Fibroblast of gingiva (primary cell): Measurements from ENCODE around the gene GPX1.
"Not testable (repeated sequence)": the region's sequence is repeated elsewhere in the genome, so short reads cannot be mapped to it uniquely, and the experiment has no call there.

Experiments used
- DNase-seq: peaks from one replicate; pipeline ENCODE4 v3.0.0-alpha.2; 2011; ENCODE audit warnings: low read depth

The GPX1 gene

DNA sequence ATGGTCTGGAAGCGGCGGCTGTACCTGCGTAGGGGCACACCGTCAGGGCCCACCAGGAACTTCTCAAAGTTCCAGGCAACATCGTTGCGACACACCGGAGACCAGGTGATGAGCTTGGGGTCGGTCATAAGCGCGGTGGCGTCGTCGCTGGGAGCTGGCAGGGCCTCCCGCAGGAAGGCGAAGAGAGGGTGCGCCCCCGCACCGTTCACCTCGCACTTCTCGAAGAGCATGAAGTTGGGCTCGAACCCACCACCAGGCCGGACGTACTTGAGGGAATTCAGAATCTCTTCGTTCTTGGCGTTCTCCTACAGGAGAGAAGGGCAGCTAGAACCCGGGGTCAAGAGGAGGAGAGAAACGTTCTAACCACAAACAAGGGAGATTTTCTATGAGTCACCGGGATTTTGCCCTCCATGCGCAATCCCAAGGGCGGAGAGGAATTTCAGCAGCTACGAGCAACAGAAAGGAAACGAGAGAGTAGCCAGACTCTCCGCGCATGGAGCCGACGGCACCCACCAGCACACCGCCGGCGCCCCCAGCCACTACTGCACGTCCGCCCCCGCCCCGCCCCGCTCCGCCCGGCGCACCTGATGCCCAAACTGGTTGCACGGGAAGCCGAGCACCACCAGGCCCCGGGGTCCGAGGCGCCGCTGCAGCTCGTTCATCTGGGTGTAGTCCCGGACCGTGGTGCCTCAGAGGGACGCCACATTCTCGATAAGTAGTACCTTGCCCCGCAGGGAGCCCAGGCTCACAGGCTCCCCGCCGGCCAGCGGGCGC is 523 bp downstream of the GPX1 start:
- DNase-seq, result peak; percentile 84

- DNase-seq, result not testable (repeated sequence)
Measured at GRCh38 chr3:49357095-49357442, 1.1 kb downstream of the GPX1 start.

DNA sequence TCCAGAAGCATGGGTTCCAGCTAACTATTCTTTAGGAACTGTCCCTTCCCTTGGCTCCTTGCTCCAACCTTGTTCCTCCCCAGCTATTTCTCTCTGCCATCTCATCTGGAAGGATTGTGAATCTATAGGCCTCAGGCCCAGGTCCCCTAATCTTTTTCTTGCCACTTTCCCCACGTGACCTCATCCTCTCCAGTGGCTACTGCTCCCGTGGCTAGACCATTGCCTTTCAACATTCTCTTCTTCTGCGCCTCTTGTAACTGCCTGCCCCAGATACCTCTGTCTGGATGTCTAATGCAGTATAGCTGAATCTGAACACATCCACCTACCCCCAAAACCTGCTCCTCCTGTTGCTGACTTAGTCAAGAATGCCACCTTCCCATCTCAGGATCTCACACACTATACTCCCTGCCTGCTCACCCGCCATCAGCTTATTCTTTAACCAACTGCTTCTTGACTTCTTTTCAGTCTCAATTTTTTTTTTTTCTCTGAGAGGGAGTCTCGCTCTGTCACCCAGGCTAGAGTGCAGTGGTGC is 5.2 kb downstream of the GPX1 start:
- DNase-seq, result no peak

- DNase-seq, result no peak
Measured at GRCh38 chr3:49352281-49352680, 5.9 kb downstream of the GPX1 start.

- DNase-seq, result peak; percentile 94
Measured at GRCh38 chr3:49351521-49352011, 6.6 kb downstream of the GPX1 start.

GRCh38 chr3:49349348-49350114 is 8.6 kb downstream of the GPX1 start:
- DNase-seq, result no peak

DNA sequence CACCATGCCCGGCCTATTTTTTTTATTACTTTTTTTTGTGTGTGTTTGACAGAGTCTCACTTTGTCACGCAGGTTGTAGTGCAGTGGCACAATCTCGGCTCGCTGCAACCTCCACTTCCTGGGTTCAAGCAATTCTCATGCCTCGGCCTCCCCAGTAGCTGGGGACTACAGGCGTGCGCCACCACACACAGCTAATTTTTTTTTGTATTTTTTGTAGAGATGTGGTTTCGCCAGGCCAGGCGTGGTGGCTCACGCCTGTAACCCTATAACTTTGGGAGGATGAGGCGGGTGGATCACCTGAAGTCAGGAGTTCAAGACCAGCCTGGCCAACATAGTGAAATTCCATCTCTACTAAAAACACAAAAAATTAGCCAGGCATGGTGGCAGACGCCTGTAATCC is 9.8 kb downstream of the GPX1 start:
- not testable (repeated sequence) for DNase-seq

DNA sequence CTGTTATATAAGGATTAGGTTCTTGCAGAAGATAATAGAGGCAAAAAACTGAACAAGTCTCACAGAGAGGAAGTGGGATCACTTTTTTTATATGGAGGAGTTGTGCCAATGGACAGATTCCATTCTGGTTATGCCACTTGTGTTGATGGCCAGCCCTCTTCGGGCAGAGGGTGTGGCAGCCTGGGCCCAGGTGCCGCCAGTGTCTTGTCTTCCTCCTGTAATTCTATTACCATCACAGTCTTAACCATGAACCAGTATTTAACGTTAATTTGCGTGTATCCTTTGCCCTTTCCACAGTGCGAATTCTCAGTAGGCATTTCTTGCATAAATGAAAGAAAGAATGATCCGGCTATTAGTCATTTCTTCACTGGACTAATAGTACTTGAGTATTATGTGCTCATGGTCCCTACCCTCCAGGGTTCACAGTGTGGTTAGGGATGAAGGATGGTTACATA is 11.3 kb downstream of the GPX1 start:
- DNase-seq, result peak; percentile 47

- DNase-seq, result no peak
Measured at GRCh38 chr3:49343163-49343562, 15.0 kb downstream of the GPX1 start.

- no peak for DNase-seq
Measured at GRCh38 chr3:49341996-49342395, 16.2 kb downstream of the GPX1 start.

GRCh38 chr3:49339941-49340800 is 18.0 kb downstream of the GPX1 start, which contains the start of gene USP4:
Gene USP4, minus strand, starts transcription at chr3:49340053. Its CDS starts 29 bp downstream, at chr3:49340024.
- DNase-seq, result peak; percentile 81

DNA sequence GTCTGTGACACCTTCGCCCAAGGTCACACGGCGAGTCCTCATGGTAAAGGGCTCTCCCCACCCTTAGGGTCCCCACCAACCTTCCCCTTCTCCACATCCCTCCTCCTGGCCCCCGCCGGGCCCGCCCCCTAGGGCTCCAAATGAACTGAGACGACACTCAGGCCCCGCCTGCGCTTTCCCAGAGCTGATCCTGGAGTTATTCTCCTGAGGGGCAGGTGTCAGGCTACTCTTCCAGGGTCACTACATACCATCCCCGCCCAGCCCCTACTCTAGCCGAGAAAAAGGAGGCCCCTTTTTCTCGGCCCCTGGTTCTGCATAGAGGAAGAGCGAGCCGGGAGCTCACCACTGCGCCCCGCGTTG is 18.6 kb downstream of the GPX1 start:
- DNase-seq, result no peak

- no peak for DNase-seq
Measured at GRCh38 chr3:49333916-49334633, 24.1 kb downstream of the GPX1 start.

GRCh38 chr3:49333091-49333490 is 25.1 kb downstream of the GPX1 start:
- peak; percentile 45 for DNase-seq

- DNase-seq, result no peak
Measured at GRCh38 chr3:49329186-49329585, 29.0 kb downstream of the GPX1 start.

- DNase-seq, result not testable (repeated sequence)
Measured at GRCh38 chr3:49328350-49328749, 29.8 kb downstream of the GPX1 start.

DNA sequence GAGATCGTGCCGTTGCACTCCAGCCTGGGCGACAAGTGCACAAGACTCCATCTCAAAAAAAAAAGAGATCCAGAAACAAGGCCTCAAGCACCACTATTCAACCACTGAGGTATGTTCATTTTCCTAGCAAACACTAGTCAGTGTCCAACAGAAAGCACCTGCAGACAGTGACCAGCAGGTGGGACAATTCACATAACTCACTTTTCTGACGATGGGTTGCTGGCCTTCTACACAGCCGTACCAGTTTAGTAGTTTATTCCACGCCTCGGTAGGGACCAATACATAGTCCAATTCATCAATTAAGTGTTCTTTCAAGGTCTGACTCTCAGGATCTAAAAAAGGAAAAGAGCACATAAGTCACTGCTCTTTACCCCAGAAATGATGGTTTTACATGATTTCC is 30.7 kb downstream of the GPX1 start:
- no peak for DNase-seq

- no peak for DNase-seq
Measured at GRCh38 chr3:49324768-49325167, 33.4 kb downstream of the GPX1 start.

- no peak for DNase-seq
Measured at GRCh38 chr3:49316696-49317457, 41.3 kb downstream of the GPX1 start.

DNA sequence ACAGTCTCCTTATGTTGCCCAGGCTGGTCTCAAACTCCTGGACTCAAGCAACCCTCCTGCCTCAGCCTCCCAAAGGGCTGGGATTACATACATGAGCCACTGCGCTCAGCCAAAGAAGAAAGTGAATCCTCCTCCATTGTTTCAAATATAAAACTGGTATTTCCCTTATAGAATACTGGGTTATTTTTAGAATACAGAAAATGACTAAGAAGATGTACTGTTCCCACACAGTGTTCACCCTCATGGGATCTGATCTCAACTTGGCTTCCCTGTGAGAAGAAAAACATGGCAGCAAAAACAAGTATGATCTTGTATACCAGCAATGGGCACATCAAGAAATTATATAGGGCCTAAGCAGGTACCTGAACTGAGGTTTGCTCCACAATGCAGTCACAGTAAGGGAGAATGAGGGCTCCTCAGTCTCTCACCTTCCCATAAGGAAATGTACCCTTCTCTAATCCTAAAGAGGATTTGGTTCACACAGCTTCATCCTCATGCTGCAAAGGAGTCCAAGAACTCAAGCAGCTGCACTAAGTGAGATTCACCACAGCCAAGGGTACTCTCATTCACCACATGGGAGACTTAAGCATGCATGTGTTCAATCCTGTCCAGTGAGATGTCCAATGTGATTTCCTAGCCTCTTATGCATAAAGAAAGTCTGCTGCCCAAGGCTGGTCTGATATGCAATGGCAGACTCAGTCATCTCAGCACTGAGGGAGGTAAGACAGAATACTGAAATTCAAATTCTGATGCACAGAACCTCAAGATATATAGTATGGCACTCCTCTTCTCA is 44.1 kb downstream of the GPX1 start:
- no peak for DNase-seq
